Measurements from ENCODE around the gene PAX9. TPM values are rescaled to one million over a fixed set of nuclear protein-coding genes. Genes with fewer than 3 reads are reported as not detected.
"Not testable (repeated sequence)": the region's sequence is repeated elsewhere in the genome, so short reads cannot be mapped to it uniquely, and the experiment has no call there.

PAX9 gene
- total and polyA plus RNA-seq, 2 of the 13 experiments (the other 11 are each of a cell fraction or from before 2014, with no cell fraction given) = 0.03 TPM; not detected in 1

GRCh38 chr14:36699420-36699819 is 37.8 kb downstream of the PAX9 start (continued):
- TF ChIP-seq ZBTB40 (IDR thresholded peaks at IDR 0.05) = not testable (repeated sequence)
- TF ChIP-seq ZBTB40 (CRISPR knock-in tag; IDR thresholded peaks at IDR 0.05) = peak; percentile 37; the same call in 1 of the 2 replicates
- peak; percentile 53; the same call in 1 of the 2 replicates for TF ChIP-seq ZNF891 (CRISPR knock-in tag; IDR thresholded peaks at IDR 0.05)

GRCh38 chr14:36700651-36701050 is 39.0 kb downstream of the PAX9 start:
- H2AFZ ChIP-seq (ENCODE audit: low read length) = no peak overlapping the region
- no peak overlapping the region for H3K9ac ChIP-seq (ENCODE audit: insufficient read depth, low read depth, low read length)
- 64% methylated on average over 1 of the region's 1 CpG for WGBS (ENCODE audit: low lambda C conversion rate)
- in situ Hi-C loops (cut with HindIII; ENCODE audit: extremely low pct_ligation_motif_present, low pct_unique_long_range_greater_than_20kb) = no loop called here
- no peaks in the 10 kb centered on the region for H3K79me2 ChIP-seq (ENCODE audit: insufficient read depth, low read length)
- no peak for ATAC-seq
- DNase-seq (ENCODE audit: low spot score) = no peak
- H3K4me1 ChIP-seq (ENCODE audit: insufficient read depth, low read length) = no peaks in the 10 kb centered on the region; the same call in 1 of the 2 replicates
- H3K9me3 ChIP-seq (ENCODE audit: low read length) = no peaks in the 10 kb centered on the region
- no peak overlapping the region for H3K27ac ChIP-seq (ENCODE audit: extremely low read length, insufficient read depth, low read length)
- no peaks in the 10 kb centered on the region for H3K27me3 ChIP-seq (ENCODE audit: control insufficient read depth in 1 of 2, insufficient read depth in 2 of 2, low read length in 2 of 2)
- H4K20me1 ChIP-seq (ENCODE audit: insufficient read depth, low read length) = no peaks in the 10 kb centered on the region
- FAIRE-seq = no peak
- POLR2A ChIA-PET = no interaction called here
- BruUV-seq (replicated peaks) = no TSS peak
- no peak overlapping the region for H3K4me2 ChIP-seq (ENCODE audit: low read depth, low read length)
- no peaks in the 10 kb centered on the region for H3K36me3 ChIP-seq (replicated peaks in 1 of 2; ENCODE audit: control insufficient read depth in 1 of 2, insufficient read depth in 2 of 2, low read length in 2 of 2)
- intact Hi-C loops (cut with micrococcal nuclease; ENCODE audit: unreplicated experiment) = no loop called here
- H3K4me3 ChIP-seq (replicated peaks in 1 of 3; ENCODE audit: insufficient read depth in 1 of 3, low read depth in 2 of 3, low read length in 3 of 3) = no peak overlapping the region
- CTCF ChIA-PET (ENCODE audit: low intra/inter-chr PET ratio, low total read pairs) = no interaction called here
- TF ChIP-seq NFIC (IDR thresholded peaks at IDR 0.05; ENCODE audit: low read length) = no peak
- no peak for TF ChIP-seq RBM22 (optimal IDR thresholded peaks at IDR 0.05; ENCODE audit: low read length)
- no peak for TF ChIP-seq ELF1 (CRISPR knock-in tag; IDR thresholded peaks at IDR 0.05)
- TF ChIP-seq ATF7 (IDR thresholded peaks at IDR 0.05) = no peak
- no peak for TF ChIP-seq ATF7 (CRISPR knock-in tag; IDR thresholded peaks at IDR 0.05)
- no peak for TF ChIP-seq MTERF4 (CRISPR knock-in tag; IDR thresholded peaks at IDR 0.05)
- TF ChIP-seq GFI1 (CRISPR knock-in tag; IDR thresholded peaks at IDR 0.05; ENCODE audit: borderline replicate concordance) = no peak
- TF ChIP-seq EED (CRISPR knock-in tag; IDR thresholded peaks at IDR 0.05) = no peak
- TF ChIP-seq PATZ1 (CRISPR knock-in tag; IDR thresholded peaks at IDR 0.05) = no peak
- TF ChIP-seq ZNF841 (CRISPR knock-in tag; IDR thresholded peaks at IDR 0.05; ENCODE audit: borderline replicate concordance) = no peak

Data from HepG2 (cell line).